Erythroblast (primary cell): Measurements from ENCODE around the gene TFF2.

Source experiments
- GATA1 ChIP-seq: IDR thresholded peaks from 2 replicates; pipeline ENCODE4 v1.6.1; 2011; ENCODE audit warnings: low read depth, mild to moderate bottlenecking, control low read depth, low read length, moderate library complexity
- POLR2A ChIP-seq: IDR thresholded peaks from 2 replicates; pipeline ENCODE4 v1.6.1; 2011; ENCODE audit warnings: mild to moderate bottlenecking, low read length

- TF ChIP-seq POLR2A (no peak), GATA1 (no peak)
Measured at GRCh38 chr21:42370894-42371654, 20.3 kb upstream of the TFF2 start.
